Esophagus squamous epithelium (tissue), 4 donors: ENCODE measurements around the gene RSU1.

Experiments used
- POLR2A ChIP-seq, 4 donors: fragments of 450-650 bp; IDR thresholded peaks; one replicate each; pipeline ENCODE4 v1.6.1; 2017; ENCODE audit warnings: antibody characterized with exemption in 4 of 4, mild to moderate bottlenecking in 4 of 4, moderate library complexity in 3 of 4
- TF ChIP-seq, protein P1 (sequence below), 6 experiments: fragments of 450-650 bp in 4 of 6; fragments of 200-600 bp in 2 of 6; sonication (generic) in 2 of 6; IDR thresholded peaks; one replicate each; pipeline ENCODE4 v1.5.1; 2016 to 2019; ENCODE audit warnings: antibody characterized with exemption in 6 of 6, mild to moderate bottlenecking in 4 of 6, moderate library complexity in 4 of 6

DNA sequence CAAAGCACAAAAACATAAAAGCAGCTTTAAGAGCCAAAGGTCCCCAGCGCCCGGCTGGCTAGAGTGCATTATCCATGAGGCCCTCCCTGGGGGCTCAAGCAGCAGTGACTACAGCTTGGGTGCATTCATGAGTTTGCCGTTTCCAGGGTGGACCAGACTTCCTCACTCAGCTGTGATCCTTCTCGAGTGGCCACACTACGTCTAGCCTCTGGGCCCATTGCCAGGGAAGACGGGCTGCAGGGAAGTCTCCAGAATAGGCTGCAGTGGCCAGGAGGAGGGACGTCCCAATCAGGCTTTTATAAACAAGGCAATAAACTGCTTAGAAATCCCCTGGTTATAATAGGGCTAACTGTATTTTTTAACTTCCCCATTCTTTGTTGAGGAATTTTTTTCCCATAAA is 206.2 kb downstream of the RSU1 start:
- TF ChIP-seq, protein P1, sequence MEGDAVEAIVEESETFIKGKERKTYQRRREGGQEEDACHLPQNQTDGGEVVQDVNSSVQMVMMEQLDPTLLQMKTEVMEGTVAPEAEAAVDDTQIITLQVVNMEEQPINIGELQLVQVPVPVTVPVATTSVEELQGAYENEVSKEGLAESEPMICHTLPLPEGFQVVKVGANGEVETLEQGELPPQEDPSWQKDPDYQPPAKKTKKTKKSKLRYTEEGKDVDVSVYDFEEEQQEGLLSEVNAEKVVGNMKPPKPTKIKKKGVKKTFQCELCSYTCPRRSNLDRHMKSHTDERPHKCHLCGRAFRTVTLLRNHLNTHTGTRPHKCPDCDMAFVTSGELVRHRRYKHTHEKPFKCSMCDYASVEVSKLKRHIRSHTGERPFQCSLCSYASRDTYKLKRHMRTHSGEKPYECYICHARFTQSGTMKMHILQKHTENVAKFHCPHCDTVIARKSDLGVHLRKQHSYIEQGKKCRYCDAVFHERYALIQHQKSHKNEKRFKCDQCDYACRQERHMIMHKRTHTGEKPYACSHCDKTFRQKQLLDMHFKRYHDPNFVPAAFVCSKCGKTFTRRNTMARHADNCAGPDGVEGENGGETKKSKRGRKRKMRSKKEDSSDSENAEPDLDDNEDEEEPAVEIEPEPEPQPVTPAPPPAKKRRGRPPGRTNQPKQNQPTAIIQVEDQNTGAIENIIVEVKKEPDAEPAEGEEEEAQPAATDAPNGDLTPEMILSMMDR (IDR thresholded peaks at IDR 0.05): no peak
- no peak for TF ChIP-seq POLR2A (IDR thresholded peaks at IDR 0.05)
